Left ventricle myocardium inferior (tissue), 1 donor: Measurements from ENCODE around the gene CYBB. TPM values are rescaled to one million over a fixed set of nuclear protein-coding genes. Genes with fewer than 3 reads are reported as not detected.
A peak's percentile ranks its signal among the peaks of the same experiment; 100 is the strongest.

Source experiments
- DNase-seq: peaks from one replicate; pipeline ENCODE4 v3.0.0-alpha.2; 2020
- H3K27ac ChIP-seq: fragments of 200-600 bp; replicated peaks from 2 replicates; pipeline ENCODE4 v1.8.0; 2021
- H3K27me3 ChIP-seq: fragments of 200-600 bp; 2 replicates; pipeline ENCODE4 v1.8.0; 2021; ENCODE audit warnings: low read depth
- H3K36me3 ChIP-seq: fragments of 200-600 bp; 2 replicates; pipeline ENCODE4 v1.8.0; 2021
- H3K4me1 ChIP-seq: fragments of 200-600 bp; 2 replicates; pipeline ENCODE4 v1.8.0; 2021
- H3K4me3 ChIP-seq: fragments of 200-600 bp; 2 replicates; pipeline ENCODE4 v1.8.0; 2021; ENCODE audit warnings: mild to moderate bottlenecking, moderate library complexity
- H3K9me3 ChIP-seq: fragments of 200-600 bp; replicated peaks from 2 replicates; pipeline ENCODE4 v1.8.0; 2021
- intact Hi-C: fragments of 100-400 bp; cut with micrococcal nuclease; formaldehyde crosslinking; loops from one replicate; pipeline ENCODE4 v1.11.0; 2022
- total RNA-seq: library from RNA; stranded (reverse); fragmentation: NEBNext Ultra II Directional; extraction: Animal tissue kit (Norgen Biotek cat#: 25700); gene quantifications from one replicate; pipeline ENCODE4 v1.2.1, GENCODE V29; 2021
- TF ChIP-seq, protein P1 (sequence below): fragments of 200-600 bp; IDR thresholded peaks from 2 replicates; pipeline ENCODE4 v1.8.0; 2021; ENCODE audit warnings: antibody characterized with exemption, mild to moderate bottlenecking, borderline replicate concordance
- donor health status: DM: no; HTN: yes; CAD: no; lungs with severe emphysema.

Gene CYBB
- total RNA-seq, 1 donor from 2014 or later, result 18.7 TPM

DNA sequence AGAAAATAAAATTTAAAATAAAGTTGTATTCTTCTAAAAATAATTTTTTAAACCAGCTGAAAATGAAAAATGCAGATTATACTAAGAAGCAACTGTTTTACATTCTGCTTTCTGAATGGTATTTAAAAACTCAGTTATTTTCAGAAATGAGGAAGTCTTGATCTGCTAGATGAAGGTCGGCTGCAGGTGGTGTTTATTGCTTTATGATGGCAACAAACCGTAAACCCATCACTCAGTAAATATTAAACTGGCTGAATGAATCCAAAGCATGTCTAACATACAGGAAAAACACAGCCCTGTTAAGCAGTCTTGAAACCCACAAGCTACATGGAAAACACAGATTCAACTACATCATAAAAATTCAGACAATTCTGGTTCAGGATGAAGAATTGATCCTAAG is 38.2 kb downstream of the CYBB start:
- no peak for DNase-seq
- Histone ChIP-seq H3K4me1 (no peaks in the 10 kb centered on the region), H3K4me3 (no peak overlapping the region), H3K27me3 (no peaks in the 10 kb centered on the region), H3K36me3 (no peaks in the 10 kb centered on the region), H3K27ac (no peak overlapping the region), H3K9me3 (no peaks in the 10 kb centered on the region)
- intact Hi-C loops, result no loop called here
- TF ChIP-seq, protein P1, sequence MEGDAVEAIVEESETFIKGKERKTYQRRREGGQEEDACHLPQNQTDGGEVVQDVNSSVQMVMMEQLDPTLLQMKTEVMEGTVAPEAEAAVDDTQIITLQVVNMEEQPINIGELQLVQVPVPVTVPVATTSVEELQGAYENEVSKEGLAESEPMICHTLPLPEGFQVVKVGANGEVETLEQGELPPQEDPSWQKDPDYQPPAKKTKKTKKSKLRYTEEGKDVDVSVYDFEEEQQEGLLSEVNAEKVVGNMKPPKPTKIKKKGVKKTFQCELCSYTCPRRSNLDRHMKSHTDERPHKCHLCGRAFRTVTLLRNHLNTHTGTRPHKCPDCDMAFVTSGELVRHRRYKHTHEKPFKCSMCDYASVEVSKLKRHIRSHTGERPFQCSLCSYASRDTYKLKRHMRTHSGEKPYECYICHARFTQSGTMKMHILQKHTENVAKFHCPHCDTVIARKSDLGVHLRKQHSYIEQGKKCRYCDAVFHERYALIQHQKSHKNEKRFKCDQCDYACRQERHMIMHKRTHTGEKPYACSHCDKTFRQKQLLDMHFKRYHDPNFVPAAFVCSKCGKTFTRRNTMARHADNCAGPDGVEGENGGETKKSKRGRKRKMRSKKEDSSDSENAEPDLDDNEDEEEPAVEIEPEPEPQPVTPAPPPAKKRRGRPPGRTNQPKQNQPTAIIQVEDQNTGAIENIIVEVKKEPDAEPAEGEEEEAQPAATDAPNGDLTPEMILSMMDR, result no peak

DNA sequence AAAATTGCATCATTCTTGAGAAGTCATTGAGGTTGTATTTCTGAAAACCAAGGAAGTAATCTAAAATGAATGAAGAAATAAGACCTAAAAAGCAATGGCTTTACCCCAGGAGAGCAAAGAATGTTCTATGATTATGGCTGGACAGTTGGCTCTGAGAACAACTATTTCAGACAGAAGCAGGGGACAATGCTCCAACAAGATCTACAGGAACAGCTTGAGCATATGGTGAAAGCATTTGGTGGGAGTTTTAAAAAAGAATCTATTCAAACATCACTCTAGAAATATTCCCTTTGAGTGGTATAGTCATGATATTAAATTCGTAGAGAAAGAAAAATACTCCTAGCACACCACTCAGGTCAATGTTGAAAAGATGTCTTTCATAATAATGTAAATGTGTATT is 40.8 kb downstream of the CYBB start:
- intact Hi-C loops, result no loop called here

DNA sequence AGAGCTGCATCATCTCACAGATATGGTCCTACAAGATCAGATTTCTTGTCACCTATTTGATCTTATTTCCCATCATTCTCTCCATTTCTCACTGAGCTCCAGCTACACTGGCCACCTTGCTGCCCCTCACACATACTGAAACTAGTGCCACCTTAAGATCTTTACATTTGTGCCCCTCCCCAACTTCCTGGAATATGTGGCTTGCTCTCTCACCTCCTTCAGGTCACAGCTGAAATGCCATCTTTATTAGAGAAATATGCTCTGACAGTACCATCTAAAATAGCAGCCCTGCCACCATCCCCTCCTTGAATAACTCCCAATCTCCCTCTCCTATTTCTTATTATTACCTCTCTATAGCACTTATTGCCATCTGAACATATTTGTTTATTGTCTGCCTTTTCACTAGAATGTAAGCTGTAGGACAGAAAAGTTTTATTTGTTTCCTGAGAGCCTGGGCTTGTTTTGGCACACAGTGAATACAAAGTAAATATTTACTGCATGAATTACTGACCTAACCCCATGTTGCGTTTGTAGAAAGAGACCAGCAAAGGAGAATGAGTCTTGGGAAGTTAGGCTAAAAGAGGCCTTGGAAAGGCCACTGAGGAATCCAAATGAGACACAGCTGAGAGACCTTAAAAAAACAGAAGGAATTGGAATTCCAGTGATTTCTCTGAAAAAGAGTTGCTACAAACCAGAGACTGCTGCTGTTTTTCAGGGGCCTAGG is 44.8 kb downstream of the CYBB start:
- H3K27me3 ChIP-seq, result no peaks in the 10 kb centered on the region
- intact Hi-C loops, result no loop called here
- H3K4me1 ChIP-seq, result no peaks in the 10 kb centered on the region

More for the DNA sequence above, 40.8 kb downstream of the CYBB start:
- Histone ChIP-seq H3K27ac (no peak overlapping the region), H3K36me3 (no peaks in the 10 kb centered on the region), H3K9me3 (no peaks in the 10 kb centered on the region), H3K27me3 (no peaks in the 10 kb centered on the region), H3K4me1 (no peaks in the 10 kb centered on the region), H3K4me3 (no peak overlapping the region)
- DNase-seq, result no peak
- TF ChIP-seq, protein P1, result no peak

DNA sequence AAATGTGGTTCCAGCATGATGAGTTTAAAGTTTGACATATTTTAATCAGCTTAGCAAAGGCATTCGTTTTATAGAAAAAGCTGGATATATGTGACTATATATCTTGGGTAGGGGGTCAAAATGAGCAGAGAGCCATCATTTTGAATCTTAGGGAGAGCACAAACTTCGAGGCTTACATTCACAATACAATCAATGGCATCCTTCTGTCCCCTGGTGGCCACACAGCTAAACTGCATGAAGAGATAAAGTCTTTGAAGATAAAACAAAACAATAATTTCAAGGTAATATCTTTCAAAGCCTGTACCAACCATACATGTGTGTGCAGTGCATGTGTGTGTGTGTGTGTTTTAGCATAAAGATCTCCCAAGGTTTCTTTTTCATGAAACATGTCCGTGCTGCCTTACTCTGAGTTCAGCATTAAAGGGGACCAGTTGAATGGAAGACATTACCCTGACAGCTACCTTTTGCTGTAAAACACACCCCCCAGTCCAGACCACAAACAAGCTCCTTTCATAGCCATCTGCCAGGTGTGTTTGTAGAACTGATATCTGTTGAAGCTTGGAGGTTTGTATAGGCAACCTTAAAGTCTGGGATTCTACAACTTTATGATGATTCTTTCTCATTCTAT is 45.5 kb downstream of the CYBB start:
- no peak overlapping the region for H3K27ac ChIP-seq
- TF ChIP-seq, protein P1, result peak; percentile 81
- H3K36me3 ChIP-seq, result no peaks in the 10 kb centered on the region
- no peak overlapping the region for H3K4me3 ChIP-seq
- no peaks in the 10 kb centered on the region for H3K4me1 ChIP-seq
- no peaks in the 10 kb centered on the region for H3K9me3 ChIP-seq
- no peak for DNase-seq
- no peaks in the 10 kb centered on the region for H3K27me3 ChIP-seq
- intact Hi-C loops, result no loop called here

More for the DNA sequence above, 44.8 kb downstream of the CYBB start:
- Histone ChIP-seq H3K9me3 (no peaks in the 10 kb centered on the region), H3K27ac (no peak overlapping the region), H3K36me3 (no peaks in the 10 kb centered on the region), H3K4me3 (no peak overlapping the region)
- TF ChIP-seq, protein P1, result no peak
- DNase-seq, result no peak

DNA sequence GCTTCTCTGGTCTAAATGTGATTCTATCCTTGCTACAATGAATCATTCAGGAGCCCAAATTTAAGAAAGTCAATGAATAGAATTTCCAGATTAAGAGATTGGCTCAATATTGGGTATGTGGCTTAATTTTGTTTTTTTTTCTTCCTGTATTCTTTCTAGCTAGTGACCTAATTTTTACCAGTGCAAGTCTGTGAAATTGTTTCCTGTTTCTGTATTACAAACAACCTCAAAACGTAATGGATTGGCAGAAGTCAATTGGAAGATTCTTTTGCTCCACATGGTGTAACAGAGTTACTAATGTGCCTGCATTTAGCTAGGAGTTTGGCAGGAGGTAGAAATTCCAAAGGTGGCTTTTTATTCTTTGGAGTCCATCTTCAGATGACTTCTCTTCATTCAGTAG is 49.9 kb downstream of the CYBB start:
- H3K4me1 ChIP-seq, result no peaks in the 10 kb centered on the region
- H3K27ac ChIP-seq, result no peak overlapping the region
- no peaks in the 10 kb centered on the region for H3K36me3 ChIP-seq
- DNase-seq, result no peak
- intact Hi-C loops, result no loop called here
- H3K9me3 ChIP-seq, result no peaks in the 10 kb centered on the region
- H3K27me3 ChIP-seq, result no peaks in the 10 kb centered on the region
- TF ChIP-seq, protein P1, result no peak
- H3K4me3 ChIP-seq, result no peak overlapping the region
